Stimulated activated CD4-positive, alpha-beta T cell treated with anti-CD3 and anti-CD28 coated beads, Interleukin-4, amount 100 ng/mL, for 4 hours (primary cell): Measurements from ENCODE around the gene BCKDK.
A peak's percentile ranks its signal among the peaks of the same experiment; 100 is the strongest.
"Not testable (repeated sequence)": the region's sequence is repeated elsewhere in the genome, so short reads cannot be mapped to it uniquely, and the experiment has no call there.

Source experiments
- DNase-seq, 2 experiments: peaks; one replicate each; pipeline ENCODE4 v3.0.0-alpha.2; 2020

BCKDK gene

GRCh38 chr16:31129568-31130335 lies 21.6 kb downstream of the BCKDK start:
- DNase-seq: no peak

- no peak for DNase-seq
Measured at GRCh38 chr16:31130336-31130891, 22.2 kb downstream of the BCKDK start.

GRCh38 chr16:31130899-31131298 lies 22.7 kb downstream of the BCKDK start:
- no peak for DNase-seq

- DNase-seq: no peak
Measured at GRCh38 chr16:31131416-31131815, 23.2 kb downstream of the BCKDK start.

GRCh38 chr16:31131841-31132271 lies 23.7 kb downstream of the BCKDK start:
- DNase-seq: no peak

GRCh38 chr16:31132303-31132979 lies 24.3 kb downstream of the BCKDK start:
- DNase-seq: no peak

- no peak for DNase-seq
Measured at GRCh38 chr16:31133046-31133501, 24.9 kb downstream of the BCKDK start.

- DNase-seq: no peak
Measured at GRCh38 chr16:31134091-31134571, 25.9 kb downstream of the BCKDK start.

- no peak for DNase-seq
Measured at GRCh38 chr16:31134625-31135534, 26.7 kb downstream of the BCKDK start.

- no peak for DNase-seq
Measured at GRCh38 chr16:31135535-31136286, 27.5 kb downstream of the BCKDK start, which contains the start of gene PRSS8. PRSS8 (minus strand) TSS chr16:31135727; CDS start chr16:31135498, 229 bp downstream.

- no peak for DNase-seq
Measured at GRCh38 chr16:31136287-31136662, 28.1 kb downstream of the BCKDK start.

GRCh38 chr16:31136822-31137499 lies 28.8 kb downstream of the BCKDK start:
- DNase-seq: not testable (repeated sequence)

- DNase-seq: no peak
Measured at GRCh38 chr16:31138621-31139578, 30.7 kb downstream of the BCKDK start.

GRCh38 chr16:31141071-31141469 lies 32.9 kb downstream of the BCKDK start:
- not testable (repeated sequence) for DNase-seq

- DNase-seq: no peak
Measured at GRCh38 chr16:31141489-31142108, 33.4 kb downstream of the BCKDK start.

- DNase-seq: peak; percentile 97 to 98
Measured at GRCh38 chr16:31142109-31143010, 34.2 kb downstream of the BCKDK start.

GRCh38 chr16:31143011-31143693 lies 35.0 kb downstream of the BCKDK start:
- no peak for DNase-seq

GRCh38 chr16:31143694-31144148 lies 35.5 kb downstream of the BCKDK start:
- no peak for DNase-seq
